ENCODE measurements around the gene FLOT1.
"Not testable (repeated sequence)": the region's sequence is repeated elsewhere in the genome, so short reads cannot be mapped to it uniquely, and the experiment has no call there.

The FLOT1 gene

DNA sequence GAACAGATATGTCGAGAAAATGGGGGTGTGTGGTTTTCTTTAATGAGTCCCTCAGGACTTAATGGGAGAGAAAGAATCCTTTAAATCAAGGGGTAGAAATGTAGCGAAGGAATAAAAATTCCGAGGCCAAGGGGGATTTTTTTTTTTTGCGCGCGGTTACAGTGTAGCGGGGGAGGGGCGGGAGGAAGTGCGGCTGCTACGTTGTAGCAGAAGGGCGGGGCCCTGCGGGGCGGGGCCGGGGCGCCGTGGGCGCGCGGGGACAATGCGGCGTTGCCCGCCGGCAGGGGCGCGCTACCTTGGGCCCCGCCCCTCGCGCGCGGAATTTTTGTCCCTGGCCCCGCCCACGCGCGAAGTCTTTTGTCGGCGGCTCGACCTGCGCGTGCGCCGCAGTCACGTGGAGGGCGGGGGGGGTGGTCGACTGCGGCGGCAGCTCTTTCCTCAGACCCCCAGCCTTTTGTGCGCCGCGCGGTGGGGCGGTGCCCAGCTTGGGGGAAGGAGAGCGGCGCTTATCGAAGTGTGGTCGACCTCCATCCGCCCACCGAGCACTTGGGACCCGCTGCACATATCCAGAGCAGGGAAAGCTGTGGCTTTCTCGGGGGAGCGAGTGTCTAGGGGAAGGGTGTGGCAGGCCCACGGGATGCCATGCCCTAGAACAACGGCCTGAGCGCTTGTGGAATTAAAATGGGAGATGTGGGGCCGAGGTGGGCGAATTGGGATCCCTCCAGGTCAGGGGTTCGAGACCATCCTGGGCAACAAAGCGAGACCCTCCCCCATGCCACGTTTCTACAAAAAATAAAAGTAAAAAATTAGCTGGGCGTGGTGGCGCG is 21.1 kb downstream of the FLOT1 start:
- peak; percentile 41 for DNase-seq

DNA sequence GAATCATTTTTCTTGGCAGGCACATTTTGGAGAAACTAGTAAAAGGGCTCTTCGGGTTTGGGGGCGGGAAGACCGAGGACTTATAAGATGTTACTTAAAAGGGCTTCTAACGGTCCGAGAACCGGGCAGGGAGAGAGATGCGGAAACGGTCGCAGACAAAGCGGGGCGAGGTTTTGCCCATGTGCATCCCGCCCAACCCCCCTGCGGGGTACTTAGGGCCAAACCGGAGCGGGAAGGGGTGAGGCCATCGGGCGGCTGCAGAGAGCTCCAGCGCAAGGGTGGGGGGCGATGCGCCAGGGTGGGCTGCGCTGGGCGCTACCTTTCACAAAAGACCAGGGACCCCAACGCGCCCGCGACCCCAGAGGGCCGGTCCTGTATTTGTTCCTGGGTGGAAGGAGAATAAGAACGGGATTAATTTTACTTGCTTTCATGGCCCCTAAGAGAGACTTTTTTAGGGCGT is 21.7 kb downstream of the FLOT1 start:
- peak; percentile 21 for DNase-seq

DNA sequence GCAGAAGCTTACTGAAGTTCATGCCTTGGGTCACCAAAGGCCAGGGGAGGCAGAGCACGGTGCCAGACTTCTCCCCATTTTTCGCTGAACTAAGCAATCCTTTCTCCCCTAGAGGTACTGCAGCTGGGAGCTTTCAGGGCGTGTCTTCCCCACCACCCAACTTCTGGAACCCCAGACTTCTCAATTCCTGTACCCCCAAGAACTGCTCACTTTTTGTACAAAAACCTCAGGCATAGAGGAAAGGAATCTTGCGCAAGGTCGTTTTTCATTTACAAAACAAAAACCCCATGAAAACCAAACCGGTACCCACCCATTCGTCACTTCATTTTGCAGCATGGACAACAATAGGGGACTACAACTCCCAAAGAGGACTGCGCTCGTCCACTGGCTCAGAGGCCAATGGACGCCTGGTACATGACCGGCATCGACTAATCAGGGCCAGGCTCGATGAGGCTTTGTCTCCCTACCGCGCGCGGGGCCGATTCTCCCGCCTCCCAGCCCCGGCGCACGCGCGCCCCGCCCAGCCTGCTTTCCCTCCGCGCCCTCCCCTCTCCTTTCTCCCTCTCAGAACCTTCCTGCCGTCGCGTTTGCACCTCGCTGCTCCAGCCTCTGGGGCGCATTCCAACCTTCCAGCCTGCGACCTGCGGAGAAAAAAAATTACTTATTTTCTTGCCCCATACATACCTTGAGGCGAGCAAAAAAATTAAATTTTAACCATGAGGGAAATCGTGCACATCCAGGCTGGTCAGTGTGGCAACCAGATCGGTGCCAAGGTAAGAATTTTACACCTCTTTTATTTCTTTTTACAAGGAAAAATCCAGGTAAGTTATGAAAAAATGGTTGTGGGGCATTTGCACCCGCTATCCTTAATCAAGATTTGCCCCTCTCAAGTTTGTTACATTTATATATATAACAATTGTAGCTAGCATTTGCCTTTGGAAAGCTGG is 22.4 kb downstream of the FLOT1 start, which contains the start of gene TUBB:
TSS of gene TUBB (plus strand) at position 562 of the 947 bp plus-strand sequence. CDS start at position 717, 155 bp downstream.
- peak; percentile 96 for DNase-seq

- DNase-seq, result no peak
These were observed 23.1 kb downstream of the FLOT1 start for GRCh38 chr6:30719356-30719755.

DNA sequence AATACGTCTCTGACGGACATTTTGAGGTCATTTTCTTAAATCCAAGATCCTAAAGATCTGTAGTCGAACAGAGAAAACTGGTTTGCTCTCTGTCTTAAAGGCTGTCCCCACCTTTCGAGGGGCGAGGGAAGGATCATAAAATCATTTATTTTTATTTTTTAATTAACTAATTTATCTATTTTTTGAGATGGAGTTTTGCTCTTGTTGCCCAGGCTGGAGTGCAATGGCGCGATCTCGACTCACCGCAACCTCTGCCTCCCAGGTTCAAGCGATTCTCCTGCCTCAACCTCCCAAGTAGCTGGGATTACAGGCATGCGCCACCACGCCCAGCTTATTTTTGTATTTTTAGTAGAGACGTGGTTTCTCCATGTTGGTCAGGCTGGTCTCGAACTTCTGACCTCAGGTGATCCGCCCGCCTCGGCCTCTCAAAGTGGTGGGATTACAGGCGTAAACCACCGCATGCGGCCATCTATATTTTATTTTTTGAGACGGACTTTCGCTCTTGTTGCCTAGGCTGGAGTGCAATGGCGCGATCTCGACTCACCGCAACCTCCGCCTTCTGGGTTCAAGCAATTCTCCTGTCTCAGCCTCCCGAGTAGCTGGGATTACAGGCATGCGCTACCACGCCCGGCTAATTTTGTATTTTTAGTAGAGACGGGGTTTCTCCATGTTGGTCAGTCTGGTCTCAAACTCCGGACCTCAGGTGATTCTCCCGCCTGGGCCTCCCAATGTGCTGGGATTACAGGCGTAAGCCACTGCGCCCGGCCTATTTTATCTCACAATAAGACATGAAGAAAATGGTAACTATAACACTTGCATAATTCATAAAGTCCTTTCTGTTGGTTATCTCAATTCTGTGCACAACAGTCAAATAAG is 24.4 kb downstream of the FLOT1 start:
- DNase-seq, result not testable (repeated sequence)

- DNase-seq, result peak; percentile 99
These were observed 25.2 kb downstream of the FLOT1 start, which contains the start of gene MDC1 for GRCh38 chr6:30717129-30717844. Gene MDC1 (minus strand): TSS chr6:30717281. CDS start chr6:30715175, 2,106 bp downstream.

DNA sequence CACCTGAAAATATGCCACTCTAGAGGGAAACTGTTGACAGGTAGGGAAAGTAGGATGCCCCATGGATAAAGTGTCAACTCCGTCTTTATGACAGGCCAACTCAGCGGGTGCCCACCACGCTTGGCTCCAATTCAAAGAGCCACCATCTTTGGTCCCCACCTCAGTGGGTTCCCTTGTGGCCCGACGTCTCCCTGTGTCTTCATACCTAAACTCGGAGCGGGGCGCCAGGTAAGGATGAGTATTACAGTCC is 25.7 kb downstream of the FLOT1 start:
- DNase-seq, result no peak

DNA sequence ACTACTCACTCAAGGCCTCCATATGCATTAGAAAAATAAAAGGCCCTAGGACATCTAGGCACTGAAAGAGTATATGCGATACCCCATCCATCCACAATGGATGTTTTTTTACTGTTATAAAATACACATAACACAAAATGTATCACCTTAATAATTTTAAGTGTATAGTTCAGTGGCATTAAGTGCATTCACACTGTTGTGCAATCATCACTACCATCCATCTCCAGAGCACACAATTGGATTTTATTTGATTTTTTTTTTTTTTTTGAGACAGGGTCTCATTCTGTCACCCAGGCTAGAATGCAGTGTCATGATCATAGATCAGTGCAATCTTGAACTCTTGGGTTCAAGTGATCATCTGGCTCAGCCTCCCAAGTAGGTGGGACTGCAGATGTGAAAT is 28.2 kb downstream of the FLOT1 start:
- no peak for DNase-seq

DNA sequence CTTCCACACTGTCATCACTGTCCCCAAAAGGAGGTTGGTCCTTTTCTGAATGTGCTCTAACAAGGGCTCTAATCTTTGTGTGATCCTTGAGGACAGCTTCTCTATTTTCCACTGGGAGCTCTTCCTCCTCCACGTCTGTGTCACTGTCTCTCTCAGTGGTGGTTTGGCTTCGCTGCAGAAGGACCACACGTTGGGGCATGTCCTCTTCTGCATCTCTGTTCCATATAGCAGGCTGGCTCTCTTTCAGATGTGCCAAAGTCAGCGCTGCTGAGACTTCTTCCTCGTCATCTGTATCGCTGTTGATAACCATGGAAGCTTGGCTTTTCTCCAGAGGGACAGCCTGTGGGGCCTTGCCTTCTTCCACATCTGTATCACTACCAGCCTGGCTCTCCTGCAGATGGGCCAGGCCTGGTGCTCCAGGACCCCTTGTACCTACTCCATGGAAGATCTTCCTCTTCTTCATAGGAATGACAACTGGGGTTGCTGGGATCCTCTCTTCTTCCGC is 30.0 kb downstream of the FLOT1 start:
- no peak for DNase-seq

GRCh38 chr6:30711758-30712380 is 30.6 kb downstream of the FLOT1 start:
- no peak for DNase-seq

- no peak for DNase-seq
These were observed 33.2 kb downstream of the FLOT1 start for GRCh38 chr6:30709101-30709868.

DNA sequence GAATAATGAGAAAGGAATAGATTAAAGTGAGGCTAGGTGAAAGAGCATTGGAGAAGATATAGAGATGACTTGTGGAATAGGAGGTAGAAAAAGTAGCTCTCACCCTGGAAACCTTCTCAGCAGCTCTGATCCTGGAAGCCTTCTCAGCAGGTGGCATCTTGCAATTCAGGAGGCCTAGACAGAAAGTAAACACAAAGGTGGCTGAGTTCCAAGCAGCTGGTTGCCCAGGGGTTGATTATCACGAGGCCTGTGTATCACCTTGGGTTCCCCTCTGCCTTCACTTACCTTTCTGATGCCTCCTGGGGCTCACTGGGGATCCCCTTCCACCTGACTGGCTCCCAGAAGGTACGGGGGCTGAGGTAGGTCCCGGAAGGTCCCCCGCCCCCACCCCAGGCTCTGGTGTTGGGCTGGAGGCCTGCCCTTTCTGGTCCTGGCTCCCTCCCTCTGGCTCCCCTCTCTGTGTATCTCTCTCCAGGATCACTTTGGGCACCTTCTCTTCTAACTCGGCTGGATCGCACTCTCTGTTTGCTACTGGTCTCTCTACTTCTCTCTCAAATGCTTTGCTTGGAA is 35.1 kb downstream of the FLOT1 start:
- peak; percentile 69 for DNase-seq

DNA sequence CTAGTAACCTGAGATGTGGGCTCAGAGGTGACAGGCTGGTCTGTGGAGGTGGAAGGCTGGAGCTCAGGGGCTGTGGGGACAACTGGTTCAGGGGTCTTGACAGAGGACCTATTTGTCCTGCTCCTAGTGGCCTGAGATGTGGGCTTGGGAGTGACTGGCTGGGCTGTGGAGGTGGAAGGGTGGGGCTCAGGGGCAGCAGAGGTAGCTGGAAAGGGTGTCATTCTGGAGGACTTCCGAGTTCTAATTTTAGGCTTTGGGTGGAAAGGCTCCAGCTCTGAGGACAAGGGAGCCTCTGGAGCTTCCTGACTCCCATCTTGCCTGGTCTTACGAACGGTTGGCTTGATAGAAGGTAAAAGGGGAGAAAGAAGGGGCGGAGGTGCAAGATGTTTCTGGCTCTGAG is 36.9 kb downstream of the FLOT1 start:
- no peak for DNase-seq

DNA sequence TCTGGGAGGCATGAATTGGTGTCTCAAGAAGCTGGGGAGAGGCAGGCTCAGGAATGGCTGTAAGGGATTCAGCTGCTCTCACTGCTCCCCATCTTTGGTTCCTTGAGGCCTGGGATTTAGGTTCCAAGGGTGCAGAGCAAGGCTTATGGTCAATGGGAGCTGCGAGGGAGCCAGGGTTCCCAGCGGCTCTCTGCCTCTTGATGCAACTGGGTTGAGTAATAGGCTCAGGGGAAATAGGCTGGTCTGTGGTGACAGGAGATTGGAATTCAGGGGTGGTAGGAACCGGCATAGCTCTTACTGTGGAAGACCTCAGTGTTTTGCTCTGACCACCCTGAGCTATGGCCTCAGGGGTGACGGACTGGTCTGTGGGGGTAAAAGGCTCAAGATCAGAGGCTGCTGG is 38.7 kb downstream of the FLOT1 start:
- no peak for DNase-seq

DNA sequence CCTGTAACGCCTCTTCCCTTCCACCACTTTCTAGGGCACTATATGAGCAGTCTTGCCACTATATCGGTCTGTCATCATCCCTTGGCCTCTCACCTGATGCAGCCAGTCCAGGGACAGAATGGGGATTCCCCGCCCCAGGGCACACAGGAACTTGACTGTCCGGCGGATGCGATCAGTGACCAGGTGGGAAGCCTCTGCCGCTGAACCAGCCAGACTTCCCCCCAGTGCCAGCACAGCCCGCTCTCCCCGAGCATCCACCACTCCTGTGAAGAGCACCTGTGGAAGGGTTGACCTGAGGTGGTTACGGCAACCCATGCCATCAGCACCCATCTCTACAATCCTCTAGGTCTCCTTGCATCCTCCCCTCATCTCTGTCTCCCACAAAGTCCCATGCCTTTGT is 39.5 kb downstream of the FLOT1 start:
- no peak for DNase-seq

- DNase-seq, result no peak
These were observed 42.1 kb downstream of the FLOT1 start for GRCh38 chr6:30700340-30700739.

DNA sequence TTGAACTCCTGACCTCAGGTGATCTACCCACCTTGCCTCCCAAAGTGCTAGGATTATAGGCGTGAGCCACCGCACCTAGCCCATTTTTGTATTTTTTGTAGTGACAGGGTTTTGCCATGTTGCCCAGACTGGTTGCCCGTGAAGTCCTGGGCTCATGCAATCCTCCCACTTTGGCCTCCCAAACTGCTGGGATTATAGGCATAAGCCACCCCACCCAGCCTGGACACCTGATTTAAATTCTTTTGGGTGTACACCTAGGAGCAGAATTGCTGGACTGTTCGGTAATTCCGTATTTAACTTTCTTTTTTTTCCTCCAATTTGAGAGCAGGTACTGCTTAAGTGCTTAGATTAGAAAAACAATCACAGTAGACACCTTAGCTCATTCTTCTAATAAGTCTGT is 46.1 kb downstream of the FLOT1 start:
- no peak for DNase-seq

GRCh38 chr6:30691208-30691847 is 51.2 kb downstream of the FLOT1 start:
- DNase-seq, result no peak

- peak; percentile 88 for DNase-seq
These were observed 51.9 kb downstream of the FLOT1 start, which contains the start of gene NRM for GRCh38 chr6:30690403-30691207. Gene NRM (minus strand): TSS chr6:30690984. CDS start chr6:30690974, 10 bp downstream.

Data from SHP77 treated with DMSO at 0.1 percent for 48 hours (cell line).